Measurements from ENCODE around the gene MBD5. TPM values are rescaled to one million over a fixed set of nuclear protein-coding genes. Genes with fewer than 3 reads are reported as not detected.

MBD5 gene
- polyA plus RNA-seq, 1 of the 3 experiments (the other 2 are of a cell fraction), result 7.4 TPM

- peaks cover 8 to 11% of the 10 kb centered on the region in 2 experiments for H3K36me3 ChIP-seq (replicated peaks in 1 of 2; ENCODE audit: control insufficient read depth in 1 of 2, insufficient read depth in 2 of 2, low read length in 1 of 2)
- H3K4me2 ChIP-seq, result no peak overlapping the region
- no peak for TF ChIP-seq PBX3 (IDR thresholded peaks at IDR 0.05)
- TF ChIP-seq MAX (IDR thresholded peaks at IDR 0.05; ENCODE audit: low read depth), result no peak
- no peak for TF ChIP-seq GABPA (IDR thresholded peaks at IDR 0.05; ENCODE audit: low read depth)
- TF ChIP-seq MEF2A (IDR thresholded peaks at IDR 0.05; ENCODE audit: borderline replicate concordance, low read depth), result no peak
- TF ChIP-seq SIN3A (IDR thresholded peaks at IDR 0.05; ENCODE audit: borderline replicate concordance, low read depth, low read length), result no peak
- TF ChIP-seq FOSL2 (IDR thresholded peaks at IDR 0.05; ENCODE audit: borderline replicate concordance, low read depth), result no peak
- no peak for TF ChIP-seq CHD2 (IDR thresholded peaks at IDR 0.05; ENCODE audit: low read length, partially characterized antibody)
- TF ChIP-seq RAD21 (IDR thresholded peaks at IDR 0.05; ENCODE audit: low read length), result no peak
- TF ChIP-seq IRF3 (IDR thresholded peaks at IDR 0.05; ENCODE audit: low read depth, low read length), result no peak
- TF ChIP-seq EZH2phosphoT487 (IDR thresholded peaks at IDR 0.05; ENCODE audit: borderline replicate concordance, low read depth), result no peak
- H3K4me3 ChIP-seq (ENCODE audit: low read depth in 2 of 2, low read length in 1 of 2), result no peak overlapping the region
- H3F3A ChIP-seq (replicated peaks; ENCODE audit: insufficient read depth), result no peaks in the 10 kb centered on the region
- H2AFZ ChIP-seq (ENCODE audit: low read depth), result no peak overlapping the region
- no peak for DNase-seq
- ChIA-PET POLR2A (no interaction called here), CTCF (interaction anchor here (1.0 to 1.6 kb wide), 3 partner anchors 8 to 511 kb away, joined by 3 to 4 read pairs (median 3); no protein-coding TSS in a partner anchor)
- H3K9ac ChIP-seq, result no peak overlapping the region
- no peaks in the 10 kb centered on the region for H3K4me1 ChIP-seq (ENCODE audit: control insufficient read depth in 1 of 2, insufficient read depth in 2 of 2, low read depth in 1 of 2, low read length in 1 of 2)
- no peak overlapping the region for H3K27ac ChIP-seq (ENCODE audit: low read depth in 2 of 2, low read length in 1 of 2)
- H3K79me2 ChIP-seq (ENCODE audit: insufficient read depth), result peaks cover 83% of the 10 kb centered on the region
- WGBS (ENCODE audit: low lambda C conversion rate), result 95% methylated on average over 4 of the region's 4 CpGs
- H3K27me3 ChIP-seq (ENCODE audit: insufficient read depth), result no peaks in the 10 kb centered on the region
- no peaks in the 10 kb centered on the region for H3K9me2 ChIP-seq
- 0 out of 2 replicates have a peak, but pooled peaks cover 5% of the 10 kb centered on the region for H3K9me3 ChIP-seq
- no peaks in the 10 kb centered on the region for H4K20me1 ChIP-seq (ENCODE audit: insufficient read depth)
Measured at GRCh38 chr2:147998203-147998602, 22.7 kb upstream of the MBD5 start.

GRCh38 chr2:147999126-147999525 lies 21.8 kb upstream of the MBD5 start:
- Histone ChIP-seq H2AFZ (ENCODE audit: low read depth) (no peak overlapping the region), H3F3A (replicated peaks; ENCODE audit: insufficient read depth) (no peaks in the 10 kb centered on the region), H3K9me3 (0 out of 2 replicates have a peak, but pooled peaks cover 5% of the 10 kb centered on the region), H3K9ac (no peak overlapping the region), H3K4me1 (ENCODE audit: control insufficient read depth in 1 of 2, insufficient read depth in 2 of 2, low read depth in 1 of 2, low read length in 1 of 2) (no peaks in the 10 kb centered on the region), H3K4me2 (no peak overlapping the region), H3K4me3 (ENCODE audit: low read depth in 2 of 2, low read length in 1 of 2) (no peak overlapping the region), H3K27ac (ENCODE audit: low read depth in 2 of 2, low read length in 1 of 2) (no peak overlapping the region), H3K9me2 (no peaks in the 10 kb centered on the region), H3K27me3 (ENCODE audit: insufficient read depth) (no peaks in the 10 kb centered on the region), H3K79me2 (ENCODE audit: insufficient read depth) (peaks cover 84% of the 10 kb centered on the region), H4K20me1 (ENCODE audit: insufficient read depth) (no peaks in the 10 kb centered on the region), H3K36me3 (replicated peaks in 1 of 2; ENCODE audit: control insufficient read depth in 1 of 2, insufficient read depth in 2 of 2, low read length in 1 of 2) (peaks cover 8 to 11% of the 10 kb centered on the region in 2 experiments)
- ChIA-PET CTCF (interaction anchor here (0.9 to 1.6 kb wide), 2 partner anchors 9 to 510 kb away, joined by 4 read pairs; no protein-coding TSS in a partner anchor), POLR2A (no interaction called here)
- 63% methylated on average over 2 of the region's 2 CpGs for WGBS (ENCODE audit: low lambda C conversion rate)
- DNase-seq, result no peak
- TF ChIP-seq FOXM1 (IDR thresholded peaks at IDR 0.05; ENCODE audit: low read depth) (no peak), NFIC (IDR thresholded peaks at IDR 0.05; ENCODE audit: borderline replicate concordance) (no peak), SMC3 (IDR thresholded peaks at IDR 0.05; ENCODE audit: low read depth, low read length) (no peak), IRF3 (IDR thresholded peaks at IDR 0.05; ENCODE audit: low read depth, low read length) (no peak), MEF2A (IDR thresholded peaks at IDR 0.05; ENCODE audit: borderline replicate concordance, low read depth) (no peak), POLR2AphosphoS5 (IDR thresholded peaks at IDR 0.05; ENCODE audit: low read depth, low read length) (no peak), RFX5 (IDR thresholded peaks at IDR 0.05; ENCODE audit: low read length) (no peak), FOXJ3 (CRISPR knock-in tag; IDR thresholded peaks at IDR 0.05) (no peak), TCF12 (IDR thresholded peaks at IDR 0.05) (no peak), MAX (IDR thresholded peaks at IDR 0.05; ENCODE audit: low read depth) (no peak), ELF1 (IDR thresholded peaks at IDR 0.05) (no peak), EP300 (IDR thresholded peaks at IDR 0.05; ENCODE audit: borderline replicate concordance in 1 of 2, low read depth in 1 of 2, low read length in 1 of 2) (no peak), PBX3 (IDR thresholded peaks at IDR 0.05) (no peak), JUND (IDR thresholded peaks at IDR 0.05) (no peak), TEAD4 (IDR thresholded peaks at IDR 0.05; ENCODE audit: borderline replicate concordance, insufficient read depth) (no peak), YY1 (IDR thresholded peaks at IDR 0.05; ENCODE audit: low read depth) (no peak)

All from SK-N-SH (cell line).